HG03159 (cell line): Measurements from ENCODE around the gene ILKAP.

Experiments used
- ATAC-seq: cut with Tn5 transposase; IDR thresholded peaks from one replicate; pipeline ENCODE4 v1.9.1; 2021; ENCODE audit warnings: mild to moderate bottlenecking, moderate library complexity; ENCODE audit not compliant: unreplicated experiment

The ILKAP gene

GRCh38 chr2:238152771-238153688 is 50.5 kb downstream of the ILKAP start:
- no peak for ATAC-seq

GRCh38 chr2:238151628-238152235 is 51.8 kb downstream of the ILKAP start:
- no peak for ATAC-seq

DNA sequence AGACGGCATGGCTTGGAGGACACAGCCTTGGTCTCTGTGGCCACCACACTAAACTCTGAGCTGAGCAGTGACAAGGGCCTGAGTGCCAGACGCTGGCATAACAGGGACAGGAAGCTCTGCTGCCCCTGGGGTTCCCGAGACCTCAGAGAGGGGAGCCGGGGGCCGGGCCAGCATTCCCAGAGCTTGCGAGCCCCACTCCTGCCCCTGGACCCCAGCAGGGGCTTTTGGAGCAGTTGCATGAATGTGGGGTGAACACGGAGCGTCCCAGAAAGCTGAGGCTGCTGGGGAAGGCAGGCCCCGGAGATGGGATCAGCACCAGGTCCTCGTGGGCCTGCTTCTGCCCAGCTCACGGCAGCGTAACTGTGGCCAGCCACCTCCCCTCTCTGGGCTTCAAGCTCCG is 52.3 kb downstream of the ILKAP start:
- no peak for ATAC-seq

DNA sequence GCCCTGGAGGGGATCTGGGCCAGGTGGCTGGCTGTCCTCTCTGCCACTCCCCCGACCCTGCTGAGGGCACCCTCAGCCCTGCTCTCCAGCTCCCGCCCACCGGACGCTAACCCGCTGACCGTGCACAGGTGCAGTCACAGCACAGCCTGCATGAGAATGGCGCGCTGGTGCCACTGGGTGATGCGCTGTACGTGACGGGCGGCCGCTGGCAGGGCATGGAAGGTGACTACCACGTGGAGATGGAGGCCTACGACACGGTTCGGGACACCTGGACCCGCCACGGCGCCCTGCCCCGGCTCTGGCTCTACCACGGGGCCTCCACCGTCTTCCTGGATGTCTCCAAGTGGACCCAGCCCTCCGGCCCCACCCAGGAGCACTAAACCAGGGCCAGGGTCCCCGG is 52.8 kb downstream of the ILKAP start:
- ATAC-seq: no peak

DNA sequence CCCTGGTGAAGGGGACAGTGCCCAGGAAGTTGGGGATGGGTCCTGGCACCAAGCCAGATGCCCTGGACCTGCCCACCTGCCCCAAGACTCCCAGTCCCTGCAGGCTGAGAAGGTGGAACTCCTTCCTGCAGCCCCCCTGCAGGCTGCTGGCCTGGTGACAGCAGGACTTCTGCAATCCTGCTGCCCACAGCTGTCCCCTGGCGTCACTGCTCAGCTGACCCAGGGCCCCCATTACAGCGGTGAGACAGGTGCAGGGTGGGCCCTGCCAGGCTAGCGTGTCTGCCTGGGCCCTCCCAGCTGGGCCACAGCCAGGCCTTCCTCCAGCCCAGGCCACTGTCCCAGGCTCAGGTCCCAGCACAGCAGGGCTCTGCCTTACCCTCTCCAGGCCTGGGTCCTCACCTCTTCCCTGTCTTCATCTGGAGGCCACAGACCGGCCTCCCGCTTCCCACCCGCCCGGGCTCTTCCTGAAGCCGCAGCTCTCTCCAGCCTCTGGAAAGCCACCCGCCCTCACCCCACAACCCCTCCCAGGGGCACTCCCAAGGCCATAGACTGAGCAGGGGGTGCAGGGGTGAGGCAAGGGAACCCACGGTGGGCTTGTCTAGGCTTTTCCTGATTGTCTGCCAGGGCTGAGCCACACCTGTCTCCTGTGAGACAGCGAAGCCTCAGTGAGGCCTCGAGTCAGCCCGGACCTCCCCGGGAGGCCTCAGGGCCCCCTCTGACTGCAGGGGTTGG is 53.5 kb downstream of the ILKAP start:
- no peak for ATAC-seq

- ATAC-seq: no peak
Observed at GRCh38 chr2:238148981-238149380, 54.5 kb downstream of the ILKAP start.

GRCh38 chr2:238146884-238147544 is 56.5 kb downstream of the ILKAP start:
- ATAC-seq: no peak

DNA sequence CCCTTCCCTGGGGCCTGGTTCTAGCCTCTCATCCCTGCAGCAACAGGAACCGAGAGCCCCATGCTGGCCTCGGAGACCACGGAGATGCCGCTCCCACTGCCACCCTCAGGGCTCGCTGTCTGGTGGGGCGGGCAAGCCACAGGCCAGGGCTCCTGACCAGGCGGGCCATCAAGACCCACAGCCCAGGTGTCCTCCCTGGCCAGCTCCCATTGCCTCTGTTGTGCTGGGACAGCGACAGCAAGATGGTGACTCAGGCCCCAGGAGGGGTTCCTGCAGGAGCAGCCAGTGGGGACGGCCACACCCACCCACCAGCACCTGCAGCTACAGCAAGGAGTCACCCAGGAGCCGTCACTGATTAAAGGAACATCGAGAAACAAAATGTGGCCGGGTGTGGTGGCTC is 57.6 kb downstream of the ILKAP start:
- ATAC-seq: no peak

- no peak for ATAC-seq
Observed at GRCh38 chr2:238145046-238145445, 58.4 kb downstream of the ILKAP start.

GRCh38 chr2:238144262-238144661 is 59.2 kb downstream of the ILKAP start:
- ATAC-seq: no peak

- ATAC-seq: no peak
Observed at GRCh38 chr2:238143239-238143951, 60.1 kb downstream of the ILKAP start.

DNA sequence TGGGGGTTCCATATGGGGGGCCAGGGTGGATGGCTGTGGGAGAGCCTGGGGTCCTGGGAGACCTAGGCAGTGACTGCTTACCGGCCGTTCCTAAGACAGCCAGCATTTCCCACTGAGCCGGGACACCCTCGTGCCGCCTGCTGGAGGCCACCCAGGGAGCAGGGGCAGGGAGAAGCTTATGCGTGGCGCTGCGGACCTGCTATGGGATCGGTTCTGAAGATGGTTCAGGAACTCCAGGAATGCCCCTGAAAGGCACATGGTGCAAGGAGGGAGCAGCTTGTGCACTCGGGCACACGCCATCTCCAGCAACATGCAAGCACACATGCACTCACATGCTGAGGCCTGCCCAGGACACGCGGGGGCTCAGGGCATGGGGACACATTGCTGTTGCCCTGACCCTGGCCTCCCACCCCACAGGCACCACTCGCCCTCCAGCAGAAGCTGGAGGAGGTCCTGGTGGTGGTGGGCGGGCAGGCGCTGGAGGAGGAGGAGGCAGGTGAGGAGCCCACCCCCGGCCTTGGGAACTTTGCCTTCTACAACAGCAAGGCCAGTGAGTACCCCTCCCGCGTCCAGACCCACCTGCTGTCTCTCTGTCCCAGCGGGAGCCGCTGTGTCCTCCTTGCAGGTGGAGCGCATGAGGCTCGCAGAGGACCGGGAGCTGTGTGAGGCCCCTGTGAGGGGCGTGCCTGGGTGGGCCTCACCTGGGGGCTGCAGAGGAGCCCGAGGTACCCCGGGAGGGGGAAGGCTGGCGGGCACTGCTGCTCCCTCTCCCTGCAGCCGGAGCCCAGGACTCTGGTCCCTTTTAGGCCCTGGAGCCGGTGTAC is 60.9 kb downstream of the ILKAP start:
- no peak for ATAC-seq

GRCh38 chr2:238141541-238142318 is 61.8 kb downstream of the ILKAP start:
- no peak for ATAC-seq

DNA sequence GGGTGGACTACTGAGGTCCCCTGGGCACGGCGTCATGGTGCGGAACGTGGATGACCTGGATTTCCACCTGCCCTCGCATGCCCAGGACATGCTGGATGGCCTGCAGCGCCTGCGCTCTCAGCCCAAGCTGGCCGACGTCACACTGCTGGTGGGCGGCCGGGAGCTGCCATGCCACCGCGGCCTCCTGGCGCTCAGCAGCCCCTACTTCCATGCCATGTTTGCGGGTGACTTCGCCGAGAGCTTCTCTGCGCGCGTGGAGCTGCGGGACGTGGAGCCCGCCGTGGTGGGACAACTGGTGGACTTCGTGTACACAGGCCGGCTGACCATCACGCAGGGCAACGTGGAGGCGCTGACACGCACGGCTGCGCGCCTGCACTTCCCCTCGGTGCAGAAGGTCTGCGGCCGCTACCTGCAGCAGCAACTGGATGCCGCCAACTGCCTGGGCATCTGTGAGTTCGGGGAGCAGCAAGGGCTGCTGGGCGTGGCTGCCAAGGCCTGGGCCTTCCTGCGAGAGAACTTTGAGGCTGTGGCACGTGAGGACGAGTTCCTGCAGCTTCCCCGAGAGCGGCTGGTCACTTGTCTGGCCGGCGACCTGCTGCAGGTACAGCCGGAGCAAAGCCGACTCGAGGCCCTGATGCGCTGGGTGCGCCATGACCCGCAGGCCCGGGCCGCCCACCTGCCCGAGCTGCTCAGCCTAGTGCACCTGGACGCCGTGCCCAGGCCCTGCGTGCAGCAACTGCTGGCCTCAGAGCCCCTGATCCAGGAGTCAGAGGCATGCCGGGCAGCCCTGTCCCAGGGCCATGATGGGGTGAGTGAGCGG is 62.6 kb downstream of the ILKAP start:
- no peak for ATAC-seq

DNA sequence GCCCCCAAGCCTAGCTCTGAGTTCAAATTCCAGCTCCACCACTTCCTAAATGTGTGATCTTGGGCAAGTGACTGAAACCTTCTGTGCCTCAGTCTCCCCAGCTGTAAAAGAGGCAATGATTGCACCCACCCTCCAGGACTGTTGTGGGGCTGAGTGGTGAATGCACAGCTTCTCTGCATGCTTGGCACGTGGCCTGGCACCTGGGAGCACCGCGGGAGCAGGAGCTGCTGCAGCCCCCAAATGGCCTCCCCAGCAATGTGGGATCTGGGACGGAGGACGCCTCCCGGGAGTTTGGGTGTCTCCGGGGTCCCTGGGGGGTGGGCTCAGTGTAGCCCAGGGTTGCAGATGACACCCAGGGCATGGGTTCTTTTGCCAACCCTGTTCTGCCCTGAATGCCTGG is 63.5 kb downstream of the ILKAP start:
- no peak for ATAC-seq

DNA sequence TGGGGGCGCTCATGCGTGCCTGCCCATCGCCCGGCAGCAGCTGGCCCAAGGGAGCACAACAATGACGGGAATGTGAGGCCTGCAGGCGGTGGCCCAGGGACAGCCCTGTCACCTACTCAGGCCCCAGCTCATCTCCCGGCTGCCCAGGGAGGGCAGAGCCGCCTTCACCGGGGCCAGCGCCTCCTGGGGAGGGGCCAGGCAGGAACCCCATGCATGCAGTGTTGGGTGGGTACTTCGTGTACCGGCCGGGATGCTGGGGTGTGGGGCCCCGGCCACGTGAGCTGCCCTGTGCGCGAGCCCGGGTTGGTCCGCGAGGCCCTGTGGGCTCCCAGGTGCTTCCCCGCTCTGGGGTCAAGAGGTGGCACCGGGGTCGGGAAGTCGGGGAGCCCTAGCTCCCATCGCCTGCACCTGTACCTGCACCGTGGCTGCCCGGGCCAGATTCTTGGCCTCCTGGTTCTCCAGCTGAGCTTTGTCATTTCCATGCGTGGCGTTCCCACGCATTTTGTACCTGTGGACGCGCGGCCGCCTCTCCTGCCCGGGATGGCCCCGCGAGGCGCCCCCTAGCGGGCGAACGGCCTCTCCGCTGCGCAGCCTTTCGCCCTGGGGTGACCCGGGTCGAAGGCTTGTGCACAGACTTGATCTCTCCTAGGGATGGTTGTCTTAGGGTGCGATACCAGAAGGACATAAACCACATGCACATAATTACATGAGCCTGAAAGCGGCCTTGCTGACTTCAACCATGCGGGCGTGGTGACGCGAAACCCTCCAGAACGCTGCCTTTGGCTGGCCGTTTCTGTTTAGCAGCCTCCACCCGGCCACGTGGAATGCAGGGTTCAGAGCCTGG is 64.1 kb downstream of the ILKAP start:
- ATAC-seq: no peak
